WTC11 (cell line): Measurements from ENCODE around the gene ZNF567. TPM values are rescaled to one million over a fixed set of nuclear protein-coding genes. Genes with fewer than 3 reads are reported as not detected.

Source experiments
- ATAC-seq: fragments of 200-7000 bp; cut with Tn5 transposase; 2 replicates; pipeline ENCODE4 v1.10.0; 2021; ENCODE audit warnings: mild to moderate bottlenecking, moderate library complexity
- CTCF ChIA-PET: fragments of 300-600 bp; sonication (Branson Sonifier 250); formaldehyde crosslinking; loops from one replicate; lab custom pipeline; 2021; ENCODE audit warnings: antibody characterized with exemption; lab: Charles Lee
- POLR2A ChIA-PET: fragments of 350-600 bp; sonication (Branson Sonifier 250); formaldehyde crosslinking; loops from one replicate; lab custom pipeline; 2021; ENCODE audit warnings: antibody characterized with exemption; lab: Charles Lee
- DNase-seq: peaks from one replicate; pipeline ENCODE4 v3.0.0; 2021; ENCODE audit warnings: low spot score
- H3K27ac Mint-ChIP-seq: 2 replicates; pipeline ENCODE4 v1.8.0; 2021; ENCODE audit warnings: mixed read lengths
- H3K27me3 Mint-ChIP-seq: 2 replicates; pipeline ENCODE4 v1.8.0; 2021; ENCODE audit warnings: low read depth, mild to moderate bottlenecking, moderate library complexity, mixed read lengths
- H3K36me3 Mint-ChIP-seq: 2 replicates; pipeline ENCODE4 v1.8.0; 2021; ENCODE audit warnings: mixed read lengths
- H3K4me1 Mint-ChIP-seq: 2 replicates; pipeline ENCODE4 v1.8.0; 2022; ENCODE audit warnings: mixed read lengths
- H3K4me3 Mint-ChIP-seq: 2 replicates; pipeline ENCODE4 v1.8.0; 2021; ENCODE audit warnings: mild to moderate bottlenecking, moderate library complexity, mixed read lengths
- H3K9me3 Mint-ChIP-seq: 2 replicates; pipeline ENCODE4 v1.8.0; 2021; ENCODE audit warnings: mixed read lengths
- ATF1 ChIP-seq: sonication (generic); formaldehyde crosslinking; IDR thresholded peaks from 2 replicates; pipeline ENCODE4 v1.8.1; 2023; ENCODE audit warnings: mild to moderate bottlenecking, moderate library complexity, missing genetic modification reagents
- CREM ChIP-seq: sonication (generic); formaldehyde crosslinking; IDR thresholded peaks from 2 replicates; pipeline ENCODE4 v1.8.1; 2022; ENCODE audit warnings: mild to moderate bottlenecking, missing genetic modification reagents, moderate library complexity
- ELF4 ChIP-seq: sonication (generic); formaldehyde crosslinking; IDR thresholded peaks from 2 replicates; pipeline ENCODE4 v1.8.1; 2022; ENCODE audit warnings: low read depth, mild to moderate bottlenecking, moderate library complexity, missing genetic modification reagents
- RORB ChIP-seq: fragments of 250-450 bp; sonication (Bioruptor Pico); IDR thresholded peaks from 2 replicates; pipeline ENCODE4 v1.9.0; 2021; ENCODE audit warnings: mild to moderate bottlenecking
- SMAD4 ChIP-seq: sonication (generic); formaldehyde crosslinking; IDR thresholded peaks from 2 replicates; pipeline ENCODE4 v1.8.0; 2022; ENCODE audit warnings: mild to moderate bottlenecking, missing genetic modification reagents
- SP1 ChIP-seq: sonication (generic); formaldehyde crosslinking; conservative IDR thresholded peaks from 2 replicates; pipeline ENCODE4 v1.8.1; 2022; ENCODE audit warnings: missing genetic modification reagents
- ZNF138 ChIP-seq: sonication (generic); formaldehyde crosslinking; conservative IDR thresholded peaks from 2 replicates; pipeline ENCODE4 v1.8.1; 2022; ENCODE audit warnings: mild to moderate bottlenecking, moderate library complexity, missing genetic modification reagents
- ZNF396 ChIP-seq: fragments of 250-450 bp; sonication (Bioruptor Pico); IDR thresholded peaks from 2 replicates; pipeline ENCODE4 v1.8.0; 2021; ENCODE audit warnings: mild to moderate bottlenecking, moderate library complexity, borderline replicate concordance
- ZNF671 ChIP-seq: fragments of 250-450 bp; sonication (Bioruptor Pico); IDR thresholded peaks from 2 replicates; pipeline ENCODE4 v1.8.0; 2021; ENCODE audit warnings: mild to moderate bottlenecking
- total RNA-seq: library from RNA; stranded (reverse); gene quantifications from 3 replicates; pipeline ENCODE4 v1.2.3, GENCODE V29; 2021
- TF ChIP-seq, protein P1 (sequence below): sonication (generic); formaldehyde crosslinking; IDR thresholded peaks from 2 replicates; pipeline ENCODE4 v1.8.0; 2022; ENCODE audit warnings: mild to moderate bottlenecking, missing genetic modification reagents
- TF ChIP-seq, protein P2 (sequence below): sonication (generic); formaldehyde crosslinking; IDR thresholded peaks from 2 replicates; pipeline ENCODE4 v1.8.1; 2022; ENCODE audit warnings: low read depth, missing genetic modification reagents, borderline replicate concordance
- TF ChIP-seq, protein P3 (sequence below): sonication (generic); formaldehyde crosslinking; conservative IDR thresholded peaks from 2 replicates; pipeline ENCODE4 v1.8.1; 2022; ENCODE audit warnings: mild to moderate bottlenecking, missing genetic modification reagents
- TF ChIP-seq, protein P4 (sequence below): sonication (generic); formaldehyde crosslinking; IDR thresholded peaks from 2 replicates; pipeline ENCODE4 v1.8.1; 2023; ENCODE audit warnings: mild to moderate bottlenecking, moderate library complexity, missing genetic modification reagents
- TF ChIP-seq, protein P5 (sequence below): sonication (generic); formaldehyde crosslinking; IDR thresholded peaks from 2 replicates; pipeline ENCODE4 v1.8.1; 2023; ENCODE audit warnings: mild to moderate bottlenecking, missing genetic modification reagents
- TF ChIP-seq, protein P6 (sequence below): fragments of 250-450 bp; sonication (Bioruptor Pico); IDR thresholded peaks from 2 replicates; pipeline ENCODE4 v1.9.0; 2021; ENCODE audit warnings: moderate library complexity, mild to moderate bottlenecking, inconsistent platforms, borderline replicate concordance
- TF ChIP-seq, protein P7 (sequence below): sonication (generic); formaldehyde crosslinking; IDR thresholded peaks from 2 replicates; pipeline ENCODE4 v1.8.1; 2022; ENCODE audit warnings: mild to moderate bottlenecking, missing genetic modification reagents, moderate library complexity, borderline replicate concordance
- TF ChIP-seq, protein P8 (sequence below): sonication (generic); formaldehyde crosslinking; IDR thresholded peaks from 2 replicates; pipeline ENCODE4 v1.8.0; 2022; ENCODE audit warnings: mild to moderate bottlenecking, missing genetic modification reagents
- TF ChIP-seq, protein P9 (sequence below): sonication (generic); formaldehyde crosslinking; IDR thresholded peaks from 2 replicates; pipeline ENCODE4 v1.8.1; 2022; ENCODE audit warnings: mild to moderate bottlenecking, moderate library complexity, missing genetic modification reagents

ZNF567 gene
- total RNA-seq, 1 experiment from 2014 or later, result 10.2 TPM

DNA sequence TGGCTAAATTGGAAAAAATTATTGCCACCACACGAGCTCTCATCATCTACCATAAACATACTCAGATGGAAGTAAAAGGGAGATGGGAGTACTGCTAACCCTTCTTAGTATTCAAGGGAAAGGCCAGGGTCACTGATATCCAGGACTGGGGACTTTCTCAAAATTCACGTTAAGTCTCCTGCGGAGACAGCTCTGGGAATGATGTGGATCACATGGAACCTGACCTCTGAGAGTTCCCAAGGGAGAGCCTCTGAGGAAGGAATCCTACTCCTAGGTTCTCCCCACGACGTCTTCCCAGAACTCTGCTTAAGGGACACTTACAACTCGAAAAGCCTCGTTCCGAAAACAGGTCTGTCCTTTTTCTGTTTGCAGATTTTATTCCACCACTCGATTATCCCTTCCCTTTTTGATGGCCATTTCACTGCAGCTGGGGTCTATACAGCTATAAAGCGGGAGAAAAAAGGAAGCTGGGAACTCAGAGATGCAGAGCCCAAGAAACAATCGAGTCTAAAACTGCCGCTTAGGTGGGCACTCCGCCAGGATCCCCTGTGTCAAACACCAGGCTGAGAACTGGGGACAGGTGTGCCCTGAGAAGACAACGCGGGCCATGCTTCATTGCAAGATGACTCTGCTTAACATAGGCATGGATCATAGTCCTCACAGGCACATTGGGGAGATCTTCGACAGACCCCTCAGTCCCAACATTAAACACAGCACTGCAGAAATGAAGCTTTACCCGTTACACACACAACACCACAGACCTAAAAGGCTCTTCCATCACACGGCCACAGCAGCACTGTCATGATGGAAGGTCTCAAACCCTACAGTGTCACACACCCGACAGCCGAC is 823 bp upstream of the ZNF567 start:
- TF ChIP-seq, protein P1, sequence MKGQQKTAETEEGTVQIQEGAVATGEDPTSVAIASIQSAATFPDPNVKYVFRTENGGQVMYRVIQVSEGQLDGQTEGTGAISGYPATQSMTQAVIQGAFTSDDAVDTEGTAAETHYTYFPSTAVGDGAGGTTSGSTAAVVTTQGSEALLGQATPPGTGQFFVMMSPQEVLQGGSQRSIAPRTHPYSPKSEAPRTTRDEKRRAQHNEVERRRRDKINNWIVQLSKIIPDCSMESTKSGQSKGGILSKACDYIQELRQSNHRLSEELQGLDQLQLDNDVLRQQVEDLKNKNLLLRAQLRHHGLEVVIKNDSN (CRISPR knock-in tag), result no peak
- TF ChIP-seq ZNF396 (CRISPR knock-in tag) (no peak), SP1 (CRISPR knock-in tag) (no peak)
- TF ChIP-seq, protein P2, sequence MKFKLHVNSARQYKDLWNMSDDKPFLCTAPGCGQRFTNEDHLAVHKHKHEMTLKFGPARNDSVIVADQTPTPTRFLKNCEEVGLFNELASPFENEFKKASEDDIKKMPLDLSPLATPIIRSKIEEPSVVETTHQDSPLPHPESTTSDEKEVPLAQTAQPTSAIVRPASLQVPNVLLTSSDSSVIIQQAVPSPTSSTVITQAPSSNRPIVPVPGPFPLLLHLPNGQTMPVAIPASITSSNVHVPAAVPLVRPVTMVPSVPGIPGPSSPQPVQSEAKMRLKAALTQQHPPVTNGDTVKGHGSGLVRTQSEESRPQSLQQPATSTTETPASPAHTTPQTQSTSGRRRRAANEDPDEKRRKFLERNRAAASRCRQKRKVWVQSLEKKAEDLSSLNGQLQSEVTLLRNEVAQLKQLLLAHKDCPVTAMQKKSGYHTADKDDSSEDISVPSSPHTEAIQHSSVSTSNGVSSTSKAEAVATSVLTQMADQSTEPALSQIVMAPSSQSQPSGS, result no peak
- TF ChIP-seq, protein P3, sequence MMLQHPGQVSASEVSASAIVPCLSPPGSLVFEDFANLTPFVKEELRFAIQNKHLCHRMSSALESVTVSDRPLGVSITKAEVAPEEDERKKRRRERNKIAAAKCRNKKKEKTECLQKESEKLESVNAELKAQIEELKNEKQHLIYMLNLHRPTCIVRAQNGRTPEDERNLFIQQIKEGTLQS (CRISPR knock-in tag), result no peak
- TF ChIP-seq, protein P4, sequence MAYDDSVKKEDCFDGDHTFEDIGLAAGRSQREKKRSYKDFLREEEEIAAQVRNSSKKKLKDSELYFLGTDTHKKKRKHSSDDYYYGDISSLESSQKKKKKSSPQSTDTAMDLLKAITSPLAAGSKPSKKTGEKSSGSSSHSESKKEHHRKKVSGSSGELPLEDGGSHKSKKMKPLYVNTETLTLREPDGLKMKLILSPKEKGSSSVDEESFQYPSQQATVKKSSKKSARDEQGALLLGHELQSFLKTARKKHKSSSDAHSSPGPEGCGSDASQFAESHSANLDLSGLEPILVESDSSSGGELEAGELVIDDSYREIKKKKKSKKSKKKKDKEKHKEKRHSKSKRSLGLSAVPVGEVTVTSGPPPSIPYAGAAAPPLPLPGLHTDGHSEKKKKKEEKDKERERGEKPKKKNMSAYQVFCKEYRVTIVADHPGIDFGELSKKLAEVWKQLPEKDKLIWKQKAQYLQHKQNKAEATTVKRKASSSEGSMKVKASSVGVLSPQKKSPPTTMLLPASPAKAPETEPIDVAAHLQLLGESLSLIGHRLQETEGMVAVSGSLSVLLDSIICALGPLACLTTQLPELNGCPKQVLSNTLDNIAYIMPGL, result no peak
- TF ChIP-seq, protein P5, sequence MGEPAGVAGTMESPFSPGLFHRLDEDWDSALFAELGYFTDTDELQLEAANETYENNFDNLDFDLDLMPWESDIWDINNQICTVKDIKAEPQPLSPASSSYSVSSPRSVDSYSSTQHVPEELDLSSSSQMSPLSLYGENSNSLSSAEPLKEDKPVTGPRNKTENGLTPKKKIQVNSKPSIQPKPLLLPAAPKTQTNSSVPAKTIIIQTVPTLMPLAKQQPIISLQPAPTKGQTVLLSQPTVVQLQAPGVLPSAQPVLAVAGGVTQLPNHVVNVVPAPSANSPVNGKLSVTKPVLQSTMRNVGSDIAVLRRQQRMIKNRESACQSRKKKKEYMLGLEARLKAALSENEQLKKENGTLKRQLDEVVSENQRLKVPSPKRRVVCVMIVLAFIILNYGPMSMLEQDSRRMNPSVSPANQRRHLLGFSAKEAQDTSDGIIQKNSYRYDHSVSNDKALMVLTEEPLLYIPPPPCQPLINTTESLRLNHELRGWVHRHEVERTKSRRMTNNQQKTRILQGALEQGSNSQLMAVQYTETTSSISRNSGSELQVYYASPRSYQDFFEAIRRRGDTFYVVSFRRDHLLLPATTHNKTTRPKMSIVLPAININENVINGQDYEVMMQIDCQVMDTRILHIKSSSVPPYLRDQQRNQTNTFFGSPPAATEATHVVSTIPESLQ (CRISPR knock-in tag), result no peak
- TF ChIP-seq, protein P6, sequence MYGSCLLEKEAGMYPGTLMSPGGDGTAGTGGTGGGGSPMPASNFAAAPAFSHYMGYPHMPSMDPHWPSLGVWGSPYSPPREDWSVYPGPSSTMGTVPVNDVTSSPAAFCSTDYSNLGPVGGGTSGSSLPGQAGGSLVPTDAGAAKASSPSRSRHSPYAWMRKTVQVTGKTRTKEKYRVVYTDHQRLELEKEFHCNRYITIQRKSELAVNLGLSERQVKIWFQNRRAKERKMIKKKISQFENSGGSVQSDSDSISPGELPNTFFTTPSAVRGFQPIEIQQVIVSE (CRISPR knock-in tag), result no peak
- ChIA-PET POLR2A (no interaction called here), CTCF (no interaction called here)
- no peak for DNase-seq
- peak; percentile 19 for ATAC-seq
- peak overlapping the region; percentile 99 for H3K4me3 Mint-ChIP-seq
- peak overlapping the region; percentile 96; the same call in 1 of the 2 replicates for H3K27ac Mint-ChIP-seq
- H3K36me3 Mint-ChIP-seq, result peaks cover 35% of the 10 kb centered on the region
- peaks cover 11% of the 10 kb centered on the region for H3K9me3 Mint-ChIP-seq
- H3K27me3 Mint-ChIP-seq, result peaks cover 4% of the 10 kb centered on the region
- H3K4me1 Mint-ChIP-seq, result peaks cover 15% of the 10 kb centered on the region

DNA sequence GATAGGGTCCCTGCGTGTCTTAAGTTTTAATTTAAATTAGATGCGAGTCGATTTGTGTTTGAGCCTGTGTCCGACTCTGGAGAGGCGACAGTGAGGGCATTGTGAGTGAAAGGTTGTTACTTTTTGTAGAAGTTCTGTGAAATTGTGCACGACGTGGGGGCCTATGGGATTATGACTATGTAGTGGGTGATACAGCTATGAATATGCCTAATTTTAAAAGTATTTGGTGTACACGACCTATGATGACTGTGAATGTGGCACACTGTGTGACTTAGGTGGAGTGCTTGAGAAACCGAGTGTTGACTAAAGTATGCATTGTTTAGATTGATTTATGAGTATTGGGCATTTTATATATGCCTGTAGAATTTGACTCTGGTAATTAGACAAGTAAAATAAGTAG is 646 bp downstream of the ZNF567 start:
- DNase-seq (no peak), ATAC-seq (no peak)
- CTCF ChIA-PET, result interaction anchor here (0.5 to 1.0 kb wide), 3 partner anchors 21 to 254 kb away, joined by 3 to 4 read pairs (median 3); partner anchors contain the start of gene ZNF461
- peak overlapping the region; percentile 99 for H3K4me3 Mint-ChIP-seq
- H3K9me3 Mint-ChIP-seq, result peaks cover 11% of the 10 kb centered on the region
- H3K4me1 Mint-ChIP-seq, result peaks cover 15% of the 10 kb centered on the region
- H3K27me3 Mint-ChIP-seq, result peaks cover 4% of the 10 kb centered on the region
- POLR2A ChIA-PET, result interaction anchor here (0.6 to 1.1 kb wide), 2 partner anchors 21 to 22 kb away, joined by 3 to 5 read pairs; partner anchors contain the start of gene ZNF461
- H3K36me3 Mint-ChIP-seq, result peaks cover 48% of the 10 kb centered on the region
- peak overlapping the region; percentile 96 for H3K27ac Mint-ChIP-seq
- no peak for TF ChIP-seq CREM (CRISPR knock-in tag)
- TF ChIP-seq, protein P7, sequence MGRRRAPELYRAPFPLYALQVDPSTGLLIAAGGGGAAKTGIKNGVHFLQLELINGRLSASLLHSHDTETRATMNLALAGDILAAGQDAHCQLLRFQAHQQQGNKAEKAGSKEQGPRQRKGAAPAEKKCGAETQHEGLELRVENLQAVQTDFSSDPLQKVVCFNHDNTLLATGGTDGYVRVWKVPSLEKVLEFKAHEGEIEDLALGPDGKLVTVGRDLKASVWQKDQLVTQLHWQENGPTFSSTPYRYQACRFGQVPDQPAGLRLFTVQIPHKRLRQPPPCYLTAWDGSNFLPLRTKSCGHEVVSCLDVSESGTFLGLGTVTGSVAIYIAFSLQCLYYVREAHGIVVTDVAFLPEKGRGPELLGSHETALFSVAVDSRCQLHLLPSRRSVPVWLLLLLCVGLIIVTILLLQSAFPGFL (CRISPR knock-in tag), result no peak
- no peak for TF ChIP-seq ZNF671 (CRISPR knock-in tag)
- TF ChIP-seq, protein P6 (CRISPR knock-in tag), result no peak
- TF ChIP-seq, protein P8, sequence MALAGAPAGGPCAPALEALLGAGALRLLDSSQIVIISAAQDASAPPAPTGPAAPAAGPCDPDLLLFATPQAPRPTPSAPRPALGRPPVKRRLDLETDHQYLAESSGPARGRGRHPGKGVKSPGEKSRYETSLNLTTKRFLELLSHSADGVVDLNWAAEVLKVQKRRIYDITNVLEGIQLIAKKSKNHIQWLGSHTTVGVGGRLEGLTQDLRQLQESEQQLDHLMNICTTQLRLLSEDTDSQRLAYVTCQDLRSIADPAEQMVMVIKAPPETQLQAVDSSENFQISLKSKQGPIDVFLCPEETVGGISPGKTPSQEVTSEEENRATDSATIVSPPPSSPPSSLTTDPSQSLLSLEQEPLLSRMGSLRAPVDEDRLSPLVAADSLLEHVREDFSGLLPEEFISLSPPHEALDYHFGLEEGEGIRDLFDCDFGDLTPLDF (CRISPR knock-in tag), result no peak
- no peak for TF ChIP-seq ELF4 (CRISPR knock-in tag)
- no peak for TF ChIP-seq SMAD4 (CRISPR knock-in tag)
- no peak for TF ChIP-seq RORB (CRISPR knock-in tag)
- TF ChIP-seq, protein P1 (CRISPR knock-in tag), result no peak
- no peak for TF ChIP-seq ZNF138 (CRISPR knock-in tag)
- TF ChIP-seq ATF1, result no peak
- TF ChIP-seq, protein P9, sequence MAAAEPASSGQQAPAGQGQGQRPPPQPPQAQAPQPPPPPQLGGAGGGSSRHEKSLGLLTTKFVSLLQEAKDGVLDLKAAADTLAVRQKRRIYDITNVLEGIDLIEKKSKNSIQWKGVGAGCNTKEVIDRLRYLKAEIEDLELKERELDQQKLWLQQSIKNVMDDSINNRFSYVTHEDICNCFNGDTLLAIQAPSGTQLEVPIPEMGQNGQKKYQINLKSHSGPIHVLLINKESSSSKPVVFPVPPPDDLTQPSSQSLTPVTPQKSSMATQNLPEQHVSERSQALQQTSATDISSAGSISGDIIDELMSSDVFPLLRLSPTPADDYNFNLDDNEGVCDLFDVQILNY (CRISPR knock-in tag), result no peak; the same call in 1 of the 2 replicates
